ENCODE data around the gene CD82.
A peak's percentile ranks its signal among the peaks of the same experiment; 100 is the strongest.

The CD82 gene

DNA sequence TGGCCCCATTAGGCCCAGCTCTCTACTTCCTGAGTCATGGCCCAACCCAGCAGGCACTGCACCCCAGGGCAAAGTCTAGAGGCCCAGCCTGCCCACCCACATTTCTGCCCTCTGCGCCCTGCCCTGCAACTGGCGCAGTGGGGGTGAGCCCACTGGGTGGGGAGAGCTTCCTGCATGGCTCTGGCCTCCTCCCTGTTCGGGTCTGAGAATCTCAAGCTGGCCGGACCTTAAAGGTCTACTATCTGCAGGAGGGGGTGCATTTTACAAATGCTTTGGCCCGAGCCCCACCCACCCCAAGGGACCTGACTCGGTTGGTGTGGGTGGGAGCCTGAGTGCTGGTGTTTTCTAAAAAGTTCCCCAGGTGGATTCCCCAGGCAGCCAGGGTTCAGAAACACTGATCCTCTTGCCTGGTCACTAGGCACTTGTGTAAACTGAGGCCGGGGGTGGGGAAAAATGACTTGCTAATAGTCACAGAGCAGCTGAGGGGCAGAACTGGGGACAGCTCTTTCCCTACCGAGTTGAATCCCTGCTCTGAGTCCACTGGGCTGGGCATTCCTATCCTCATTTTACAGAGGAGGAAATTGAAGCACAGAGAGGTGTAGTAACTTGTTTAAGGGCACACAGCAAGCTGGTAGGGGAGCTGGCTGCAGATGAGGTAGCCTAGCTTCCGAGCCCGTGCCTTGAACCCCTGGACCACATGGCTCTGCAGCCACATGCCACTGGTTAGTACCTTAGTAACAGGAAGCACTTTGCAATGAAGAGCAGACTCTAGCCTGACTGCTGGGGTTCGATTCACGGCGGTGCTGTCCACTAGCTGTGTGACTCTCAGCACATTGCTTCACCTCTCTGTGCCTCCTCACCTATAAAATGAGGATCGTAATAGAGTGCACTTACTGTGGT lies 36.3 kb downstream of the CD82 start:
- peak overlapping the region in 7 of 11 experiments; percentile 14 to 69 (median 56); a peak in 14 of 22 replicates for H3K9ac ChIP-seq
- peaks cover 0 to 5% (median 0%) of the 10 kb centered on the region in 11 experiments; a peak in 1 of 22 replicates for H3K27me3 ChIP-seq
- peaks cover 47 to 98% (median 88%) of the 10 kb centered on the region in 10 experiments for H3K4me1 ChIP-seq
- no peak overlapping the region for H3K4me3 ChIP-seq
- TF ChIP-seq Cebpa-rat (IDR thresholded peaks at IDR 0.05) = no peak
- H3K9me3 ChIP-seq (replicated peaks in 1 of 11) = no peaks in the 10 kb centered on the region
- peaks cover 0 to 23% (median 15%) of the 10 kb centered on the region in 11 experiments; a peak in 15 of 22 replicates for H3K36me3 ChIP-seq
- peaks cover 0 to 10% (median 0%) of the 10 kb centered on the region in 11 experiments; a peak in 5 of 22 replicates for H4K20me1 ChIP-seq
- peak overlapping the region; percentile 47 to 97 (median 81) for H3K4me2 ChIP-seq
- H3K27ac ChIP-seq = peak overlapping the region in 9 of 11 experiments; percentile 44 to 78 (median 66); a peak in 15 of 22 replicates

GRCh38 chr11:44602891-44603310 lies 37.4 kb downstream of the CD82 start:
- peaks cover 0 to 5% (median 0%) of the 10 kb centered on the region in 11 experiments; a peak in 1 of 22 replicates for H3K27me3 ChIP-seq

DNA sequence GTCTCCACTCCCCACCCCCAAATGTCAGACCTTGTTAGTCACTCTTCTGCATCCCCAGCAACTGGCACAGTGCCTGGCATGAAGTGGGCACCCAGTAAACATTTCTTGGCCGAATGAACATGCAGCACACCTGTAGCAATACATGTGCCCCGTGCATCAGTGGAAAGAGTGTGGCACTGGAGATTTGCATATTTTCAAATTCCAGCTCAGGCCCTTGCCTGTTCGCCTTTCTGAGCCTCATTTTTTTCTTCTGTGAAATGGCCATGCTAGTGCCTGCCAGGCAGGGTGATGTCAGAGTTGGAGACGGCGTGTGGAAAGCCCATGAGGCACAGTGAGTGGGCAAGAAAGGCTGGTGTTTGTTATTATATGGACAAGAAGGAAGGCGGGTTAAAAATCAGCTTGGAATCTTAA lies 38.7 kb downstream of the CD82 start:
- Histone ChIP-seq H3K27me3 (peaks cover 0 to 5% (median 0%) of the 10 kb centered on the region in 11 experiments; a peak in 1 of 22 replicates), H3K9ac (0 out of 22 replicates have a peak overlapping the region, but pooled peaks of 1 of the 11 experiments have one; percentile 22), H4K20me1 (peaks cover 0 to 8% (median 0%) of the 10 kb centered on the region in 11 experiments; a peak in 6 of 22 replicates), H3K4me3 (no peak overlapping the region), H3K4me2 (peak overlapping the region in 9 of 11 experiments; percentile 65 to 97 (median 84); a peak in 16 of 22 replicates), H3K9me3 (replicated peaks in 1 of 11) (no peaks in the 10 kb centered on the region), H3K27ac (no peak overlapping the region), H3K4me1 (peaks cover 52 to 98% (median 88%) of the 10 kb centered on the region in 10 experiments), H3K36me3 (peaks cover 0 to 25% (median 16%) of the 10 kb centered on the region in 11 experiments; a peak in 15 of 22 replicates)
- no peak for TF ChIP-seq Cebpa-rat (IDR thresholded peaks at IDR 0.05)

More at GRCh38 chr11:44602891-44603310, 37.4 kb downstream of the CD82 start:
- peak overlapping the region in 3 of 11 experiments; percentile 18 to 70 (median 19); a peak in 6 of 22 replicates for H3K27ac ChIP-seq
- peak overlapping the region in 5 of 11 experiments; percentile 17 to 42 (median 39); a peak in 5 of 22 replicates for H3K9ac ChIP-seq
- H3K4me2 ChIP-seq = peak overlapping the region; percentile 18 to 97 (median 81); a peak in 21 of 22 replicates
- H4K20me1 ChIP-seq = no peaks in the 10 kb centered on the region; a peak in 2 of 22 replicates
- H3K9me3 ChIP-seq (replicated peaks in 1 of 11) = no peaks in the 10 kb centered on the region
- H3K4me3 ChIP-seq = no peak overlapping the region
- H3K4me1 ChIP-seq = peaks cover 39 to 98% (median 88%) of the 10 kb centered on the region in 10 experiments
- peaks cover 0 to 25% (median 16%) of the 10 kb centered on the region in 11 experiments; a peak in 15 of 22 replicates for H3K36me3 ChIP-seq
- TF ChIP-seq Cebpa-rat (IDR thresholded peaks at IDR 0.05) = no peak

GRCh38 chr11:44605068-44605708 lies 39.7 kb downstream of the CD82 start:
- Histone ChIP-seq H3K9me3 (replicated peaks in 1 of 11) (no peaks in the 10 kb centered on the region), H4K20me1 (peaks cover 0 to 15% (median 0%) of the 10 kb centered on the region in 11 experiments; a peak in 6 of 22 replicates), H3K27ac (no peak overlapping the region; a peak in 1 of 22 replicates), H3K27me3 (peaks cover 0 to 5% (median 0%) of the 10 kb centered on the region in 11 experiments; a peak in 1 of 22 replicates), H3K9ac (0 out of 22 replicates have a peak overlapping the region, but pooled peaks of 1 of the 11 experiments have one; percentile 22), H3K4me3 (no peak overlapping the region), H3K4me1 (peaks cover 55 to 98% (median 88%) of the 10 kb centered on the region in 10 experiments), H3K4me2 (peak overlapping the region in 8 of 11 experiments; percentile 65 to 97 (median 86); a peak in 16 of 22 replicates), H3K36me3 (peaks cover 0 to 25% (median 16%) of the 10 kb centered on the region in 11 experiments; a peak in 15 of 22 replicates)
- TF ChIP-seq Cebpa-rat (IDR thresholded peaks at IDR 0.05) = no peak

- Histone ChIP-seq H3K9ac (no peak overlapping the region), H3K4me2 (no peak overlapping the region), H3K27ac (no peak overlapping the region), H3K9me3 (replicated peaks in 1 of 11) (no peaks in the 10 kb centered on the region), H3K4me3 (no peak overlapping the region), H3K36me3 (peaks cover 0 to 25% (median 16%) of the 10 kb centered on the region in 11 experiments; a peak in 15 of 22 replicates), H3K4me1 (peaks cover 55 to 98% (median 88%) of the 10 kb centered on the region in 10 experiments), H3K27me3 (peaks cover 0 to 5% (median 0%) of the 10 kb centered on the region in 11 experiments; a peak in 1 of 22 replicates), H4K20me1 (peaks cover 0 to 15% (median 0%) of the 10 kb centered on the region in 11 experiments; a peak in 6 of 22 replicates)
- TF ChIP-seq Cebpa-rat (IDR thresholded peaks at IDR 0.05) = no peak
Observed at GRCh38 chr11:44605965-44606364, 40.5 kb downstream of the CD82 start.

GRCh38 chr11:44606472-44606871 lies 41.0 kb downstream of the CD82 start:
- no peak overlapping the region for H3K27ac ChIP-seq
- peaks cover 55 to 98% (median 88%) of the 10 kb centered on the region in 10 experiments for H3K4me1 ChIP-seq
- H3K4me3 ChIP-seq = no peak overlapping the region
- H3K4me2 ChIP-seq = peak overlapping the region in 7 of 11 experiments; percentile 10 to 96 (median 88); a peak in 5 of 22 replicates
- no peak overlapping the region for H3K9ac ChIP-seq
- H4K20me1 ChIP-seq = peaks cover 0 to 15% (median 4%) of the 10 kb centered on the region in 11 experiments; a peak in 6 of 22 replicates
- TF ChIP-seq Cebpa-rat (IDR thresholded peaks at IDR 0.05) = no peak
- no peaks in the 10 kb centered on the region for H3K9me3 ChIP-seq (replicated peaks in 1 of 11)
- peaks cover 0 to 25% (median 16%) of the 10 kb centered on the region in 11 experiments; a peak in 15 of 22 replicates for H3K36me3 ChIP-seq
- peaks cover 0 to 5% (median 0%) of the 10 kb centered on the region in 11 experiments; a peak in 1 of 22 replicates for H3K27me3 ChIP-seq

- H3K4me1 ChIP-seq = peaks cover 56 to 98% (median 88%) of the 10 kb centered on the region in 10 experiments
- no peak overlapping the region for H3K4me3 ChIP-seq
- peaks cover 0 to 15% (median 6%) of the 10 kb centered on the region in 11 experiments; a peak in 6 of 22 replicates for H4K20me1 ChIP-seq
- H3K27me3 ChIP-seq = peaks cover 0 to 5% (median 0%) of the 10 kb centered on the region in 11 experiments; a peak in 1 of 22 replicates
- peaks cover 0 to 25% (median 16%) of the 10 kb centered on the region in 11 experiments; a peak in 15 of 22 replicates for H3K36me3 ChIP-seq
- no peaks in the 10 kb centered on the region for H3K9me3 ChIP-seq (replicated peaks in 1 of 11)
- H3K4me2 ChIP-seq = peak overlapping the region in 10 of 11 experiments; percentile 83 to 96 (median 88); a peak in 20 of 22 replicates
- no peak for TF ChIP-seq Cebpa-rat (IDR thresholded peaks at IDR 0.05)
- peak overlapping the region in 3 of 11 experiments; percentile 52 to 61 (median 60); a peak in 3 of 22 replicates for H3K9ac ChIP-seq
- H3K27ac ChIP-seq = peak overlapping the region in 3 of 11 experiments; percentile 69 to 76 (median 75); a peak in 2 of 22 replicates
Observed at GRCh38 chr11:44607319-44607962, 42.0 kb downstream of the CD82 start.

All from BLaER1 treated with 17β-estradiol and CSF1 and Interleukin-3, amounts not matched to agents 10 nM and 100 nM (cell line).